Esophagus (tissue), 2 donors: ENCODE measurements around the gene NUP93. TPM values are rescaled to one million over a fixed set of nuclear protein-coding genes. Genes with fewer than 3 reads are reported as not detected.
"Not testable (repeated sequence)": the region's sequence is repeated elsewhere in the genome, so short reads cannot be mapped to it uniquely, and the experiment has no call there.

Experiments used
- H3K27ac ChIP-seq, 2 donors: one replicate each; pipeline ENCODE4 v1.5.1; 2013; ENCODE audit warnings: low read depth in 2 of 2, mild to moderate bottlenecking in 2 of 2, inconsistent platforms in 1 of 2, low read length in 1 of 2, moderate library complexity in 1 of 2
- H3K27me3 ChIP-seq, 2 donors: one replicate each; pipeline ENCODE4 v1.6.1; 2013; ENCODE audit warnings: low read length in 2 of 2, control low read depth in 1 of 2, mild to moderate bottlenecking in 1 of 2; ENCODE audit not compliant: insufficient read depth in 2 of 2, control insufficient read depth in 1 of 2
- H3K36me3 ChIP-seq, 2 donors: one replicate each; pipeline ENCODE4 v1.6.1; 2013; ENCODE audit warnings: low read length in 1 of 2; ENCODE audit not compliant: control insufficient read depth in 2 of 2, insufficient read depth in 2 of 2
- H3K4me1 ChIP-seq, 2 donors: one replicate each; pipeline ENCODE4 v1.6.1; 2013; ENCODE audit warnings: low read length in 1 of 2; ENCODE audit not compliant: control insufficient read depth in 2 of 2, insufficient read depth in 2 of 2
- H3K4me3 ChIP-seq, 2 donors: one replicate each; pipeline ENCODE4 v1.5.1; 2013; ENCODE audit warnings: low read length in 2 of 2, mild to moderate bottlenecking in 2 of 2, low read depth in 1 of 2, moderate library complexity in 1 of 2
- H3K9me3 ChIP-seq, 2 donors: one replicate each; pipeline ENCODE4 v1.6.1; 2013; ENCODE audit warnings: mild to moderate bottlenecking in 2 of 2, low read depth in 1 of 2, low read length in 1 of 2, moderate library complexity in 1 of 2; ENCODE audit not compliant: control insufficient read depth in 2 of 2, insufficient read depth in 1 of 2
- WGBS, 2 donors: extraction: QIAGEN DNeasy Blood & Tissue Kit; methylation state at CpG; one replicate each; pipeline ENCODE4 v1.1.7; 2013; 5-methylcytosine and 5-hydroxymethylcytosine counted together
- polyA plus RNA-seq, 2 donors: library from polyadenylated mRNA; stranded (reverse); fragments of 200-250 nt; gene quantifications; one replicate each; pipeline ENCODE4 v1.2.3, GENCODE V29; 2013
- donor health status: healthy with polysubstance abuse.
- donor health status: Bipolar disorder and iron deficiency.

NUP93 gene
- polyA plus RNA-seq, 2 donors = 36.0 to 38.0 TPM

DNA sequence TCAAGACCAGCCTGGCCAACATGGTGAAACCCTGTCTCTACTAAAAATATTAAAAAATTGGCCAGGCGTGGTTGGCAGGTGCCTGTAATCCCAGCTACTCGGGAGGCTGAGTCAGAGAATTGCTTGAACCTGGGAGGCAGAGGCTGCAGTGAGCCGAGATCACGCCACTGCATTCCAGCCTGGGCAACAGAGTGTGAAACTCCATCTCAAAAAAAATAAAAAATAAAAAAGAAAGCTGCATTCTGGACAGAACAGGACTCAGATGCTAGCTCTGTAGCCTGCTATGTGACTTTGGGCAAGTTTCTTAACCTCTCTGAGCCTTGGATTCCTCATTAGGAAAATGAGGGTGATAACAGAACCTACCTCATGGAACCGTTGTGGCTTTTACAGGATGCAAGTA lies 138.8 kb downstream of the NUP93 start:
- WGBS, 2 donors = 84 to 88% methylated on average over 5 of the region's 5 CpGs
- H3K36me3 ChIP-seq, H3K4me1 ChIP-seq, H3K9me3 ChIP-seq, H3K4me3 ChIP-seq, H3K27me3 ChIP-seq, H3K27ac ChIP-seq: not testable (repeated sequence)

DNA sequence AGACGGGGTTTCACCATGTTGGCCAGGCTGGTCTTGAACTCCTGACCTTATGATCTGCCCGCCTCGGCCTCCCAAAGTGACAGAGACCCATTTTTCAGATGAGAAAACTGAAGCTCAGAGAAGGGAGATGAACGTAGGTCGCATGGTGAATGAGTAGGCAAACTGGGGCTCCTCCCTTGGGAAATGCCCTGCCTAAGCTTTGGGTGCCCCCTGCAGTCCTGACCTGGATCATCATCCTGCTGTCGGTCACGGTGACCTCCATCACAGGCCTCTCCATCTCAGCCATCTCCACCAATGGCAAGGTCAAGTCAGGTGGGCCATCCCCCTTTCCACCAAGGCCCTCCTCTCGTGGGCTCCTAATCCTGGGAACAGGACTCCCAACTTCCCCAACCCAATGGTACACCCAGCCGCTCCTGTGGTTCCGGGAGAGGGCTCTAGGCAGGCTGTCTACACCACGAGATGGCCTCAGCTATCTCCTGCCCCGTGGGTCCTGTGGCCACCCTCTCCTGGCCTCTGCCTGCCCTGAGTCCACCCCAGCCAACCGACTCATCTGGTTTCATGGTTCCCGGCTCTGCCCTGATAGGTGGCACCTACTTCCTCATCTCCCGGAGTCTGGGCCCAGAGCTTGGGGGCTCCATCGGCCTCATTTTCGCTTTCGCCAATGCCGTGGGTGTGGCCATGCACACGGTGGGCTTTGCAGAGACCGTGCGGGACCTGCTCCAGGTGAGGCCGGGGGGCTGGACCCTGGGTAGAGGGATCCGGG lies 139.8 kb downstream of the NUP93 start:
- Histone ChIP-seq H3K27ac (no peak overlapping the region), H3K4me1 (peaks cover 0 to 4% of the 10 kb centered on the region in 2 donors), H3K36me3 (no peaks in the 10 kb centered on the region), H3K9me3 (no peaks in the 10 kb centered on the region), H3K27me3 (no peaks in the 10 kb centered on the region), H3K4me3 (no peak overlapping the region)
- 86 to 87% methylated on average over 24 of the region's 24 CpGs for WGBS, 2 donors

DNA sequence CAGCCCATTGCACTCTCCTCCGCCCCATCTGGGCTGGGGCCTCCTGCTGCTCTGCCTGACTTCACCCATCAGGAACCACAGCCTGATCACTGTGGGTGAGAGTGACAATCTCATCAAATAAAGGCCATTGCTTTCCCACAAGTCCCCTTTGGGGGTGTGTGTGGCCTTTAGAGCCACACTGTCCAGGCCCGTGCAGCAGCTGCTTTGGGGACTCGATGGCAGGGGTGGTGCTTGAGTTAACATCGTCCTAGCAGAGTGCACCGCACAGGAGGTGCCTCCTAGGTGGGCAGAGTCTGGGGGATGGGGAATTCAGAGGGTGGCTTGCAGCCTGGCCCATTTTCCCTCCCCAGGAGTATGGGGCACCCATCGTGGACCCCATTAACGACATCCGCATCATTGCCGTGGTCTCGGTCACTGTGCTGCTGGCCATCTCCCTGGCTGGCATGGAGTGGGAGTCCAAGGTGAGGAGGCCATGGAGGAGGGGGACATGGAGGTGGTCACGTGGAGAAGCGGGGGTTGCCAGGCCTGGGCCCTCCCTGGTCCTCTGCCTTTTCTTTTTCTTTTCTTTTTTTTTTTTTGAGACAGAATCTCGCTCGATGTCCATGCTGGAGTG lies 140.5 kb downstream of the NUP93 start:
- Histone ChIP-seq H3K27me3 (no peaks in the 10 kb centered on the region), H3K4me3 (no peak overlapping the region), H3K27ac (no peak overlapping the region), H3K4me1 (peaks cover 0 to 4% of the 10 kb centered on the region in 2 donors), H3K9me3 (no peaks in the 10 kb centered on the region), H3K36me3 (no peaks in the 10 kb centered on the region)
- WGBS, 2 donors = 96 to 98% methylated on average over 14 of the region's 14 CpGs

DNA sequence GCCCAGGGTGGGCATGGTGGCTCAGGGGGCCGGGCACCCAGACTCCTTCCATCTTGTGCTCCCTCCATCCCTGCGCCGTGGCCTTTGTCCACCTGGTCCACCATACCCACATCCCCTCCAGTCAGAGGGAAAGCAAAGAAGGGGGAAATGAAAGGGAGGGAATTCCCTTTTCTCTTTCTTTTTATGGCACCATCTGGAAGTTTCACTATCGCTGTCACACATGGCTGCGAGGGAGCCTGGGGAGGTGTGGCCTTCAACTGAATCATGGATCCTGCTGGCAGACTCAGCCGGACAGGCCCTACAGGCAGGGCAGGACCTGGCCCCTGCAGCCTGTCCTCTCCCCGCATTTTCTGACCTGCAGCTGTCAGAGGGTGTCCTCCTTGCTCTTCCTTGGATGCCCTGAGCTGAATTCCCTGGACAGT lies 141.3 kb downstream of the NUP93 start:
- Histone ChIP-seq H3K27me3 (no peaks in the 10 kb centered on the region), H3K4me1 (peaks cover 0 to 4% of the 10 kb centered on the region in 2 donors), H3K4me3 (no peak overlapping the region), H3K36me3 (no peaks in the 10 kb centered on the region), H3K9me3 (no peaks in the 10 kb centered on the region), H3K27ac (no peak overlapping the region)
- WGBS, 2 donors = 58 to 59% methylated on average over 7 of the region's 7 CpGs

DNA sequence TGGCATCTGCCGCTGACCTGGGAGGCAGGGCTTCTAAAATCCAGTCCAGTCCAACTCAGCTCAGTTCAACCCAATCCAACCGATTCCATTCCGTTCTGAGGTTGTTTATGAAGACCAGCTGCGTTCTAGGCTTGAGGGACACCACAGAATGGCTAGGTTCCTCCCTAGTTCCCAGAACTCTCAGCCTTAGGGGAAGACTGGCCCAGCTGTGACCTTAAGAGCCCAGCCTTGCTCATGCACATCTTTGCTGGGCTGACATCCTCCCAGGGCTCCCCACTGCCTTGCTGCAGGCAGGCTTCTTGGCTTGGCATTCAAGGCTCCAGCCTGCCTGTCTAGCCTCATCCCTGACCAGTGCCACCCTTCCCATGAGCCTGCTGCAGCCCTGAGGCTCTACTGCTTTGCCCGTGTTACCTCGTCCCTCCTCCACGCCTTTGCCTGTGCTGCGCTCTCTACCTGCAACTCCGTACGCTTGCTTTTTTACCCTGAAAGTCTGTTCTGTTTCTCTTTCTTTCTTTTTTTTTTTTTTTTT lies 143.0 kb downstream of the NUP93 start:
- H3K4me1 ChIP-seq = peaks cover 0 to 4% of the 10 kb centered on the region in 2 donors
- WGBS, 2 donors = 87 to 94% methylated on average over 10 of the region's 10 CpGs
- H3K27ac ChIP-seq = no peak overlapping the region
- no peak overlapping the region for H3K4me3 ChIP-seq
- no peaks in the 10 kb centered on the region for H3K9me3 ChIP-seq
- H3K36me3 ChIP-seq = no peaks in the 10 kb centered on the region
- H3K27me3 ChIP-seq = no peaks in the 10 kb centered on the region

DNA sequence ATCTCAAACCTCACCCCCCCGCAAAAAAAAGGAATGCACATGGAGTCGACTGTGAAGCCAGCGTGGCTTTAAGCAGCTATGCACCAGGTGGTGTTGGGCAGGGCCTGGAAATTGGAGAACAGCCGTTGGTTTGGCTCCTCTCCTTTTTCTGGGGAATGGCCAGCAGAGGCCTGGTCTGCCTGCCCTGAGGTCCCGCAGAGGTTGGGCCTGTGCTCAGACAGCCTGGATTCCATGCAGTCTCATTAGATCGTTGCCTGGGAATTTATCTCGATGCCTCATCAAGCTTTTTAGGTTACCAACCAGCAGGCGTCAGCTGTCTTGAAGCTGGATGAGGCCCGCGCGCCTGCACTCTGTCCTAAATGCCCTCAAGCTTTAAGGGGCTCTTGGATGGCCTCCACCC lies 144.9 kb downstream of the NUP93 start:
- 72 to 74% methylated on average over 11 of the region's 11 CpGs for WGBS, 2 donors

DNA sequence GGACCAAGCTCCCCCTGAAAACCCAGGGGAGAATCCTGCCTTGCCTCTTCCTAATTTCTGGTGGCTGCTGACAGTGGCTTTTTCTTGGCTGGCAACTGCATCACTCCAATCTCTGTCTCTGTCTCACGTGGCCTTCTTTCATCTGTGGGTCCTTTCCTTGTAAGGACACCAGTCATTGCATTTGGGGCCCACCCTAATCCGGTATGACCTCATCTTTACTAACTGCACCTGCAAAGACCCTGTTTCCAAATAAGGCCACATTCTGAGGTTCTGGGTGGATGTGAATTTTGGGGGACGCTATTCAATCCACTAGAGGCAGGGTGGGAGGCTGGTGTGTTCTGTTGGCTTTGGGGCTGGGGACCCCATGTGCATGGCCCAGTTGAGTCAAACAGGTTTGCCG lies 146.1 kb downstream of the NUP93 start:
- Histone ChIP-seq H3K4me3 (no peak overlapping the region), H3K4me1 (peaks cover 0 to 4% of the 10 kb centered on the region in 2 donors), H3K36me3 (no peaks in the 10 kb centered on the region), H3K27ac (no peak overlapping the region), H3K27me3 (no peaks in the 10 kb centered on the region), H3K9me3 (no peaks in the 10 kb centered on the region)
- 66 to 77% methylated on average over 4 of the region's 4 CpGs for WGBS, 2 donors

More for the DNA sequence above, 144.9 kb downstream of the NUP93 start:
- Histone ChIP-seq H3K9me3 (no peaks in the 10 kb centered on the region), H3K27ac (no peak overlapping the region), H3K4me1 (peaks cover 0 to 4% of the 10 kb centered on the region in 2 donors), H3K27me3 (no peaks in the 10 kb centered on the region), H3K4me3 (no peak overlapping the region), H3K36me3 (no peaks in the 10 kb centered on the region)

DNA sequence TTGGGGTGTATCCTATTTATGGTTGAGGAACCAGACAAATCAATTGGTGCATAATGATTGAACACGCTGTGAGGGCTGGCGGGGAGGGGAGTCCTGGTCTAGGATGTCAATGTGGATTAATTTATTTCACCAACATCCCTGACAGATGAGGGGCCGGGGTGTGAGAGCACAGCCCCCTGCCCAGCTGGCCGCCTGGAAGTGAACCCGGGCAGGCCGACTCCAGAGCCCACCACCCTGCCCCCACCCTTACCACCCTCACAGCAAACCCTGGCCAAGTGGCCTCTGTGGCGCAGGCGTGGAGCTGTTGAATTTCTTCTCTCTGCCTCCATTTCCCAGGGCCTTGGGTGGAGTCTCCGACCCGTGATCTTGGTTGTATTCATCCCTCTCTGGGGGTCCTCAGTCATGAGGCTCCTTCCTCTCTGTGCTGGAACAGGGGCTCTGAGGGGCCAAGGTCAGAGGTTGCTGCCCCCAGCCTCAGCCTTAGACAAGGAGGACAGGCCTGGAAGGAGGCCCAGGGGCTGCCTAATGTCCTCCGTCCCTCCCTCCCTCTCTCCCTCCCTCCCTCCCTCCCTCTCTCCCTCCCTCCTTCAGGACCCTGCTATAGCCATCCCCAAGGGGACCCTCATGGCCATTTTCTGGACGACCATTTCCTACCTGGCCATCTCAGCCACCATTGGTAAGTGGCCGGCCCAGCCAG lies 147.7 kb downstream of the NUP93 start:
- Histone ChIP-seq H3K27ac (no peak overlapping the region), H3K36me3 (no peaks in the 10 kb centered on the region), H3K27me3 (no peaks in the 10 kb centered on the region), H3K9me3 (no peaks in the 10 kb centered on the region), H3K4me3 (no peak overlapping the region), H3K4me1 (no peaks in the 10 kb centered on the region)
- 91 to 92% methylated on average over 12 to 13 of the region's 13 CpGs for WGBS, 2 donors

DNA sequence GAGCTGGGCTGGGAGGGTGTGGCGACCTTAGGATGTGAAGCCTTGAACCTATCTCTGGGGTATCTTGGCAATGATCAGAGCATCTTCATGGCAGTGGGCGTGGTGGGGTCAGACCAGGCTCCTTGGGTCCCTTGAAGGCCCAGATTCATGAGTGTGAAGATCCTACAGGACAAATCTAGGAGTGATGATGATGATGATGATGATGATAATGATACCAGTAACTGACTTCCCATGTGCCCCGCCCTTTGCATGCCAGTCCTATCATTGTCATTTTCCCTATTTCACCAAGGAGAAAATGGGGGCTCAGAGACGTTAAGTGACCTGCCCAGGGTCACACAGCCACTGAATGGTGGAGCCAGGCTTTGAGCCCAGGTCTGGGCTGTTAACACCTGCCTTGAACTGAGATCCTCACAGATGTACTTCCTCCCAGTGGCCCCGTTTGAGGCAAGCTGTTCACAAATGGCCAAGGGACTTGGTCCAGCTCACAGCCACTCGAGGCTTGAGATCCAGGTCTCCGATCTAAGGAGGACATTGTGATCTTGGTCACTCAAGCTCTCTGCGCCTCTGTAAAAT lies 148.4 kb downstream of the NUP93 start:
- WGBS, 2 donors = 90 to 92% methylated on average over 8 of the region's 8 CpGs
- Histone ChIP-seq H3K4me3 (no peak overlapping the region), H3K27me3 (no peaks in the 10 kb centered on the region), H3K27ac (no peak overlapping the region), H3K4me1 (no peaks in the 10 kb centered on the region), H3K9me3 (no peaks in the 10 kb centered on the region), H3K36me3 (no peaks in the 10 kb centered on the region)
